Hematopoietic multipotent progenitor cell treated with erythropoietin and hydrocortisone succinate and interleukin-3 and kit ligand, for 6 days (in vitro differentiated cells): ENCODE results near the gene ZNRF3.
"Not testable (repeated sequence)": the region's sequence is repeated elsewhere in the genome, so short reads cannot be mapped to it uniquely, and the experiment has no call there.

Experiments
- DNase-seq: peaks from one replicate; pipeline ENCODE4 v3.0.0-alpha.2; 2015

ZNRF3 gene

DNA sequence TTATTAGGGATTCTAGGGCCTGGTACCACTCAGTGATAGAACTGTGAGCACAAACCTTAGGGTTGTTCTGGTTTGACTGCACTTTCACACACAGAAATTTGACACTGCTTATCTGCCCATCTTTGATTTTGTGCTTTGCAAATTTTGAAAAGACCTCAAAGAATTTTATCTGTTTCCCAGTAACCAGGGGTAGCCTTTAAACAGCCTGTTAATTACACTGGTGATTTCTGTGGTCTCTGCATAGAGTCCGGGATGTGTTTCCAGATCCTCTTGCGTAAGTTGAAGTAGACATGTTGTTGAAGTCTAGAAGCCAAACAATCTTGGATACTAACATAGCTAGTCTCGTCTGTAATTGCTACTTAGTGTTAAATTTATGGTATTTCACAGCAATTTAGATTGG, 103.0 kb downstream of the ZNRF3 start:
- no peak for DNase-seq

DNA sequence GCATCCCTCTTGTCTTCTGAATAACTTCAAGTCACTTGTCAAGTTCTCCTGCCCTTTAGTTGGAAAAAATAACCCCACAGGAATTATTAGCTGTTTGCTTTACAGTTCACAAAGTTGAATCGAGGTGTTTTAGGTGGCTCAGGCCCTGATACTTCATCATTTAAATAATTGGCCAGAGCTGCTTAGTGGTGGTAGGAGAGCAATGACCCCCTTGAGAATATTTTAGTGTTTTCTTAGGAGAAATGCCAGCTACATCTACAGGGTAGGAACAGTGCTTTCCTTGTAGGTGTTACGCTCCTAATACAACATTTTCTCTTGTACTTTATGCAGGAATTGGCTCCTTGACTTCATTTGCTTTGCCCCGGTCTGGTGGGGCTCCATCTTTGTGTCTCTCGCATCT, 105.1 kb downstream of the ZNRF3 start:
- DNase-seq: no peak

GRCh38 chr22:28989035-28989464, 105.7 kb downstream of the ZNRF3 start:
- no peak for DNase-seq

DNA sequence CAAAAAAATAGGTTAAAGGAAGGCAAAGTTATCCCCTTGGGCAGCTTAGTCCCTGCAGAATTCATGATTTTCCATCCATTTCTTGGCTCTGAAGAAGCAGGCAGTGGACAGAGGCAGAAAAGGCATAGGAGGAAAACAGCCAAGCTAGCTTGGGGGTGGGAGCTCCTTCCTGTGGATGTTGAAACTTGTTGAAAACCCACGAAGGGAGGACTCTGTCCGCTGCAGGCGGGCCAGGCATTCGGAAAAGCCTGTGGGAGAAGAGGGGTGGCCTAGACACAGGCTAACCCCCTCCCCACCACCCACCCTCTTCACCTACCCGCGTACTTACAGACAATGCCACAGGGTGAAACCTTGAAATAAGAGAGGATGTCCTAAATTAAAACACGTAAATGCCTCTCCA, 106.1 kb downstream of the ZNRF3 start:
- DNase-seq: no peak

- DNase-seq: no peak
Observed at GRCh38 chr22:28989912-28990311, 106.5 kb downstream of the ZNRF3 start.

DNA sequence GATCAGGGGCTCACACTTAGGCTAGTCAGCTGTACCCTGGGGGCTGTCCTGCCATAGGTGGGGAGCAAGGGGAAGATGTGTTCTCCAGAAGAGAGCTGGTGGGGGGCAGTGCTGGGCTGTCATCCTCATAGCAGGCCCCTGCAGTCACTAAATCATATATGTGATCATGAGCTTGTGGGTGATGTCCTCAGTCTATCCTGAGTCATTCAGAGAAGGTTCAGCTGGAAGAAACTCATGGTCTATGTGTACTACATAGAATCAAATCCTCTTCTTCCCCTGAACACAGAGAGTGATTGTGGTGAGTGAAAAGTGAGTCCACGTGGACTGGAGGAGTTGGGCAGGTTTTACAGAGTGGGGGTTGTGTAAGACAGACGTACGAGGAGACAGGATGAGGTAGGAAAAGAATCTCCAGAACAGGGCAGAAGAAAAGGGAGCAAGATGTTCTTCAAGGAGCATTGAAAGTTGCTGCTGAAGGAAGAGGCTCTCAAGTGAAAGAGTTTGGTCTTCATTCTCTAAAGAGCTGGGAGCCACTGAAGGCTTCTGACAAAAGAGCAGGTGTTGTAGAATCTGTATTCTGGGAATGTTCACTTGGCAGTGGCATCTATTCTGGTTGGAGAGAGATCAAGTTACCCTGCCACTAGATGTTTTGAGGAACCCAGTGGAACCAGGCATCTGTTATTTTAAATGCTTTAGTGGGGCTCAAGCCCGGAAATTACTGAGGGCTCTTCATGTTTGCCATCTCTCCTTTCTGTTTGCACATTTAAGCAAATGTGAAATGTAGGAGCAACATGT, 109.4 kb downstream of the ZNRF3 start:
- no peak for DNase-seq

GRCh38 chr22:28994522-28994921, 111.2 kb downstream of the ZNRF3 start:
- DNase-seq: no peak

DNA sequence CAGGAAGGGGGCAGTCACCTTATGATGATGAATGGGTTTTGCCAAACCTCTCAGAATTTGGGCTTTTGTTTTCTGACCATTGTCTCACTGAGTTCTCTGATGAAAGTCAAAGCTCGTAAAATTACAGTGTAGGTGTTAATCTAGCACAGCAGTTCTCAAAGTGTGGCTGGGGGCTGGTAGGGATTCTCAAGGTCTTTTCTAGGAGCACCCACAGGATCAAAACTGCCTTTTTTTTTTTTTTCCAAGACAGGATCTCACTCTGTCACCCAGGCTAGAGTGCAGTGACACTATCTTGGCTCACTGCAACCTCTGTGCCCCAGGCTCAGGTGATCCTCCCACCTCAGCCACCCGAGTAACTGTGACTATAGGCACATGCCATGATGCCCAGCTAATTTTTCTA, 112.2 kb downstream of the ZNRF3 start:
- no peak for DNase-seq

- no peak for DNase-seq
Observed at GRCh38 chr22:28997342-28997741, 114.0 kb downstream of the ZNRF3 start.

- DNase-seq: no peak
Observed at GRCh38 chr22:28998681-28999080, 115.3 kb downstream of the ZNRF3 start.

- DNase-seq: no peak
Observed at GRCh38 chr22:28999510-28999909, 116.1 kb downstream of the ZNRF3 start.

GRCh38 chr22:28999919-29000556, 116.7 kb downstream of the ZNRF3 start:
- DNase-seq: no peak

DNA sequence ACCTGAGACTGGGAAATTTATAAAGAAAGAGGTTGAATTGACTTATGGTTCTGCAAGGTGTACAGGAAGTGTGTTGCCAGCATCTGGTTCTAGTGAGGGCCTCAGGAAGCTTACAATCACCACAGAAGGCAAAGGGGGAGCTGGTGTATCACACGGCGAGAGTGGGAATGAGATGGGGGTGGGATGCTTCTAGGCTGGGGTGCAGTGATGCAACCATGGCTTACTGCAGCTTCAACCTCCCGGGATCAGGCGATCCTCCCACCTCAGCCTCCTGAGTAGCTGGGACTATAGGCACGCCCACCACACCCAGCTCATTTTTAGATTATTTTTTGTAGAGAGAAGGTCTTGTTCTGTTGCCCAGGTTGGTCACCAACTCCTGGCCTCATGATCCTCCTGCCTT, 117.3 kb downstream of the ZNRF3 start:
- no peak for DNase-seq

GRCh38 chr22:29002603-29003002, 119.2 kb downstream of the ZNRF3 start:
- DNase-seq: no peak

DNA sequence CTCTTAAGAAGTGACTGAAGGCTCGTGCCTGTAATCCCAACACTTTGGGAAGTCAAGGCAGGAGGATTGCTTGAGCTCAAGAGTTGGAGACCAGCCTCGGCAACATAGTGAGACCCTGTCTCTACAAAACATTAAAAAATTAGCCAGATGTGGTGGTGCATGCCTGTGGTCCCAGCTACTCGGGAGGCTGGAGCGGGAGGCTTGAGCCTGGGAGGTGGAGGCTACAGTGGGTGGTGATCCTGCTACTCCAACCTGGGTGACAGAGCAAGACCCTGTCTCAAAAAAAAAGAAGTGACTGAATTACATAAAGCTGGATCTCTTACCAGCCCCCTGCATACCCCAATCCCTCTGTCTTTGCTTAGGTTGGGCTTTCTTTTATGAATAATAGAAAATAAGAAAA, 120.2 kb downstream of the ZNRF3 start:
- DNase-seq: no peak

- DNase-seq: no peak
Observed at GRCh38 chr22:29003975-29004646, 120.7 kb downstream of the ZNRF3 start.

DNA sequence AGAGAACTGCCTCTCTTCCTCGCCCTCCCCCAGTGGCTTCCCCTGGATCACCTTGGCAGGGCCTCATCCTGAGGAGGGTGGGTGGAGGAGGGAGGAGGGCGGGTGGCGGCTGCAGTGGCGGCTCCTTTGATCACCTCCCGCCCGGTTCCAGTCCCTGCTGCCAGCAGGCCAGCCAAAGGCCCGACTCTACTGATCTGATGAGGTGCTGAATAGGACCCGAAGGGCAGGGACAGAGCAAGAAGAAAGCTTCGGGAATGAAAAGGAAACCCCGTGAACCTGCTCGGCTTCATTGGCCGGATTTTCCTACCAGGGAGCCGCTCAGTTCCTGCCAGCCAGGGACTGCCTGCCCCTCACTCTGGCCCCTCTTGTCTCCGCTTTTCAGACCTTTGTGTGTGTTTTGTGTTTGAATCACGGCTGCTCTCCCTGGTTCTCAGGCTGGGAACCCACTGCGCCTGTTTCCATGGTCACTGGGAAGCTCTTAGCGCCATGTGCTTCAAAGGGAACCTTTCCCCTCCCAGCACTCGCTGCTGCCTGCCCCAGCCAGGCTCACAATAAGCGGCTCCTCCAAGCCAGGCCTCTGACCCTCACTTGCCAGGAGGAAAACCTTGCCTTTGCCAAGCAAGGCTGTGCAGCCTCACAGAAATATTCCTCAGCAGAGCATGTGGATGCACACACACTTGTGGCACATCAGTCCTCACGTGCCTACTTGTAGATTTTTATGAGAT, 121.4 kb downstream of the ZNRF3 start:
- peak; percentile 20 for DNase-seq

DNA sequence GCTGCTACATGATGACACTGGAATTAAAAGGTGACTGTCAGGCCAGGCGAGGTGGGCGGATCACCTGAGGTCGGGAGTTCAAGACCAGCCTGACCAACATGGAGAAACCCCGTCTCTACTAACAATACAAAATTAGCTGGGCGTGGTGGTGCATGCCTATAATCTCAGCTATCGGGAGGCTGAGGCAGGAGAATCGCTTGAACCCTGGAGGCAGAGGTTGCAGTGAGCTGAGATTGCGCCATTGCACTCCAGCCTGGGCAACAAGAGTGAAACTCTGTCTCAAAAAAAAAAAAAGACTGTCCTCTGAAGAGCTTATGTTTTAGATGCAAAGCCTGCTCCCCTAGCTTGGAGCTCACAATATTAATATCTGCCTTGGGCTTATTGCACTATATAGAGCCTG, 122.4 kb downstream of the ZNRF3 start:
- not testable (repeated sequence) for DNase-seq

- no peak for DNase-seq
Observed at GRCh38 chr22:29006346-29006745, 123.0 kb downstream of the ZNRF3 start.

DNA sequence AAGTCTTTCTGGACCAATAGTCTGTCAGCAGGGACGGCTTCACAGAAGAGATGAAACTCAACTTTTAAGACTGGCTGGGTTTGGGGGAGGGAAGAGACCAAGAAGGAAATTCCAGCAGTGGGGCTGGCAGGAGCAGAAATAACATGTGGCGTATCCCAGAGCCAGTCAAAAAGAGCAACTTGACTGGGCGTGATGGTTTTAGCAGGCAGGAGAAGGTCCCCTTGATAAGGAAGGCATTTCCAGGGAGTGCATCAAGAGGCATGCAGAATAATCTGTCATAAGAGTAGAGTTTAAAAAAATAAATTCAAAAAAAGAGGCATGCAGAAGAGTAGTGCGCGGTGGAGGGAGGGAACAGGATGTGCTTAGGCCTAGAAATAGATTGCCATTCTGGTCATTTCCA, 125.8 kb downstream of the ZNRF3 start:
- no peak for DNase-seq

- no peak for DNase-seq
Observed at GRCh38 chr22:29011240-29012100, 128.1 kb downstream of the ZNRF3 start.

DNA sequence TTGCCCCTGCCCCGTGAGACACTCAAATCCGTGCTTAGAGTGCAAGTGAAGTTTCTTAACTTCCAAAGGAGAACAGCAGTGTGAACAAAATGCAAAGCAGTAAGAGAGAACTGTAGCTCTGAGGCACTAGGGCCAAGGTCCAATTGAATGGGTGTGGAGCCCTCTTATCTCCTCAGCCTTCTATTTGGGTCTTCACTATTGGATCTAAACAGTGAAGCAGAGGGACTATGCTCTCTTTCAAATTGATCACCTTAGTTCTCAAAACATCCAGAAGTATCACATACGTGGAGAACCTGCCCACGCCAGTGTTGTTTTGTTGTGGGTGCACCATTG, 128.7 kb downstream of the ZNRF3 start:
- DNase-seq: no peak

DNA sequence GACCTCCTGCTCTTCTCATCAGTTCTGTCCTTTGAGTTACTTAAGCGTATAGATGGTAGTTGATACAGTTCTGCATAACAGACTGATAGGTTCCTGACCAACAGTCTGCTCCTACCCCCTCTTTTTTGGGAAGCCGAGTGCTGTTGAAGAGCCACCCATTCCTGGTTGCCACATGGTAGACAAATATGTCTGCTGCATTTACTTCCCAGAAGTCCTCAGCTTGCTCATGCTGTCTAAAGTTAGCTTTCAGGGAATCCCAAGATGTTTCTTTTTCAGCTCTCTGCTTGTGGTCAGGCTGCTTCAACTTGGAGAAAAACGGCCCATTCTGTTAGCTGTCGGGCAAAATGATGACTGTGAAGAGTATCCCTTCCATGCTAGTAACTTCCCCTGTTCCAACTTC, 129.6 kb downstream of the ZNRF3 start:
- no peak for DNase-seq
